WERI-Rb-1 (cell line): ENCODE data around the gene CXCL5.

Experiments used
- DNase-seq: peaks from one replicate; pipeline ENCODE4 v3.0.0-alpha.2; 2020
- H3K27ac ChIP-seq: fragments of 250-450 bp; sonication (Bioruptor Pico); 2 replicates; pipeline ENCODE4 v1.5.1; 2020; ENCODE audit warnings: mild to moderate bottlenecking, moderate library complexity
- H3K27me3 ChIP-seq: fragments of 250-450 bp; sonication (Bioruptor Pico); 2 replicates; pipeline ENCODE4 v1.5.1; 2021; ENCODE audit warnings: mild to moderate bottlenecking, low read depth, moderate library complexity; ENCODE audit not compliant: insufficient read depth, severe bottlenecking
- H3K36me3 ChIP-seq: fragments of 250-450 bp; sonication (Bioruptor Pico); 2 replicates; pipeline ENCODE4 v1.5.1; 2020; ENCODE audit warnings: mild to moderate bottlenecking, moderate library complexity
- H3K4me3 ChIP-seq: 2 replicates; pipeline ENCODE4 v1.5.1; 2011; ENCODE audit warnings: low read depth, mild to moderate bottlenecking, control low read depth, low read length
- H3K9me3 ChIP-seq: fragments of 250-450 bp; sonication (Bioruptor Pico); 2 replicates; pipeline ENCODE4 v1.5.1; 2021; ENCODE audit warnings: mild to moderate bottlenecking, moderate library complexity; ENCODE audit not compliant: severe bottlenecking
- TF ChIP-seq, protein P1 (sequence below): IDR thresholded peaks from 2 replicates; pipeline ENCODE4 v1.5.1; 2011; ENCODE audit warnings: low read depth, mild to moderate bottlenecking, control low read depth, inconsistent platforms, low read length

CXCL5 gene

DNA sequence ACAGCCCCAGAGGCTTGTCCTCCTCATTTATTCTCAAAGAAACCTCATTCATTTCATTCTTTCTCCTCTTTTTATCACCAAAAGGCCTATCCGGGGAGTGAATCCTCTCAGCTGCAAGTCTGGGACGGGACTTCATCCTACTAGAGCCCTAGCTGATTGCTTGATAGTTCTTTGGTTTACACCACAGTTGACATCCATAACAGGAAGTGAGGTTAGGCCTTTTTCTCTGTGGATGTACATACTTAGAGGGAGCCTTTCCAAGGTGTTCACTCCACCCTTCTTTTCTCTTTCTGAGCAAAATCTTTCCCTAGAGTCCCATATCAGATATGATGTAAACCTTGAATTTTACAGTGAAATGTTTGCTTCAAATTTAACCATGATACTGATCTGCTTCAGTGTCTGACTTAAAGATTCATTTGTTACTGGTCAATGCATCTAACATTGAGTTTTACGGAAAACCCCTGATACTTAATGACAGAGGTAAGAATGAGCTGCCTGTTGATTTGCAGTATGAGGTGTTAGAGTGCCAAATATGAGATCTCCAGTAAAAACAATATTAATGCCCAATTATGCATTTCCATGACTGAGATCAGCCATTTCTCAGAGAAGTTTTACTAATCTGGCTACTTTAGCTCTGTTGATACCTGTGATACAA lies 16.8 kb upstream of the CXCL5 start:
- Histone ChIP-seq H3K27me3 (no peaks in the 10 kb centered on the region), H3K4me3 (no peak overlapping the region), H3K36me3 (no peaks in the 10 kb centered on the region), H3K27ac (no peak overlapping the region), H3K9me3 (no peaks in the 10 kb centered on the region)
- DNase-seq: no peak
- TF ChIP-seq, protein P1, sequence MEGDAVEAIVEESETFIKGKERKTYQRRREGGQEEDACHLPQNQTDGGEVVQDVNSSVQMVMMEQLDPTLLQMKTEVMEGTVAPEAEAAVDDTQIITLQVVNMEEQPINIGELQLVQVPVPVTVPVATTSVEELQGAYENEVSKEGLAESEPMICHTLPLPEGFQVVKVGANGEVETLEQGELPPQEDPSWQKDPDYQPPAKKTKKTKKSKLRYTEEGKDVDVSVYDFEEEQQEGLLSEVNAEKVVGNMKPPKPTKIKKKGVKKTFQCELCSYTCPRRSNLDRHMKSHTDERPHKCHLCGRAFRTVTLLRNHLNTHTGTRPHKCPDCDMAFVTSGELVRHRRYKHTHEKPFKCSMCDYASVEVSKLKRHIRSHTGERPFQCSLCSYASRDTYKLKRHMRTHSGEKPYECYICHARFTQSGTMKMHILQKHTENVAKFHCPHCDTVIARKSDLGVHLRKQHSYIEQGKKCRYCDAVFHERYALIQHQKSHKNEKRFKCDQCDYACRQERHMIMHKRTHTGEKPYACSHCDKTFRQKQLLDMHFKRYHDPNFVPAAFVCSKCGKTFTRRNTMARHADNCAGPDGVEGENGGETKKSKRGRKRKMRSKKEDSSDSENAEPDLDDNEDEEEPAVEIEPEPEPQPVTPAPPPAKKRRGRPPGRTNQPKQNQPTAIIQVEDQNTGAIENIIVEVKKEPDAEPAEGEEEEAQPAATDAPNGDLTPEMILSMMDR: no peak

DNA sequence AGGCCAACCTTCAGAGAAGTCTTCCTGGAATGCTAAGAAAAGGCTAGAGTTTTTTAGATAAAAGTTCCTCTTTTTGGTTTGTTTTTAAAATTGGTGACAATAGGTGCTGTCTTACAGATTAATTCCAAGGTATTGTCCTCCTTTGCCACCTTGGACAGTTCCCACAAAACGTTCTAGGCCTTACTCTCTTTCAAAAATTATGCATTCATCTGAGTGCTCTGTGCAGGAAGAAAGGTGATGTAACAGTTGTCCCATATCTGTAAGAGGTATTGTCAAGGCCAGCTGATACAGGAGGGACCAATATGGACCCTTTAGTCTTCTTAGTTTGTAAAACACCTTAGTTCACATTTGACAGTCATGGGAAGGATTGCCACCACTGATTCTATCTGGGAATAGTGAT lies 15.9 kb upstream of the CXCL5 start:
- TF ChIP-seq, protein P1: no peak
- Histone ChIP-seq H3K9me3 (no peaks in the 10 kb centered on the region), H3K27ac (no peak overlapping the region), H3K27me3 (no peaks in the 10 kb centered on the region), H3K4me3 (no peak overlapping the region), H3K36me3 (no peaks in the 10 kb centered on the region)
- no peak for DNase-seq

DNA sequence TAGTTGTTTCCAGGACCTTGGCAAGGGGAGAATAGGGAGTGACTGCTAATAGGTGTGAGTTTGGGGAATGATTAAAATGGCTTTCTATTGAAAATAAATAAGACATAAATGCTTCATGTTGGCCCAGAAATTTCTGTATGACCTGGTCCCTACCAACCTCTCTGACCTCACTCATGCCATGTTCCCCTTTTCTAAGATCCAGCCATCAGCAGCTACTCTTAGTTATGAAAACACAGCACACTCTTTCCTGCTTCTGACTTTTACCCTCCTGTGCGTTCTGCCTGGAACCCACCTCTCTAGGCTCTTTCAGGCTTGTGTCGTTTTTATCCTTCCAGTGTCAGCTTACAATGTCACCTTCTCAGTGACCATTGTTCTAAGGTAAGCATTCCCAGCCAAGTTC lies 14.8 kb upstream of the CXCL5 start:
- Histone ChIP-seq H3K4me3 (no peak overlapping the region), H3K27me3 (no peaks in the 10 kb centered on the region), H3K36me3 (no peaks in the 10 kb centered on the region), H3K9me3 (no peaks in the 10 kb centered on the region), H3K27ac (no peak overlapping the region)
- TF ChIP-seq, protein P1: no peak
- DNase-seq: no peak

DNA sequence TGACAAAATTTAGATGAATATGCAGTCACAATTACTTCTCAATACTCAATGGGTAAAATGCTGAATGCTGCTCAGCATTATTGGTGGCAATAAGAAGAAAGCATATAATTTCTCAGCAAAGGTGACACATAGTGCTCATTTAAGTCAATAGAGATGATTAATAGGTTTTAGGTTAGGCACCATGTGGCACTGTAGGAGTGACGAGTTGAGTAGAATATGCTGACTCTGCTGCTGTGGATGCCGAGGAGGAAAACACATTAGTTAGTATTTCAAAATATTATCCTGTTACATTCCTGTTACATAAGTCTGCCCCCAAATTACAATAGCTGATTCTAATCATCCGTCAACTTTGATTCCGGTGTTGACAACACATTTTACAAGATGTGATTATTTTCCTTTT lies 13.7 kb upstream of the CXCL5 start:
- Histone ChIP-seq H3K9me3 (no peaks in the 10 kb centered on the region), H3K27ac (no peak overlapping the region), H3K4me3 (no peak overlapping the region), H3K36me3 (no peaks in the 10 kb centered on the region), H3K27me3 (no peaks in the 10 kb centered on the region)
- TF ChIP-seq, protein P1: no peak
- no peak for DNase-seq

DNA sequence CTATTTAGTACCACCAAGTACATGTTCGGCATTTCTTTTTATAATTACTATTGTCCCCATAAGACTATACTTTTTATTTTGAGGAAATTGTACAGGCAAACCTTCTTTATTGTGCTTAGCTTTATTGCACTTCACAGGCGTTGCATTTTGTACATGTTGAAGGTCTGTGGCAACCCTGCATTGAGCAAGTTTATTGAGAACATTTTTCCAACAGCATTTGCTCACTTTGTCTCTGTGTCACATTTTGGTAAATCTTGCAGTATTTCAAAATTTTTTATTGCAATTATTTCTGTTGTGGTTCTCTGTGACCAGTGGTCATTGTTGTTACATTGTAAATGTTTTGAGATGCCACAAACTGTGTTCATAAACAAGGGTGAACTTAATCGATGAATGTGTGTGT lies 10.8 kb upstream of the CXCL5 start:
- H3K27ac ChIP-seq: no peak overlapping the region
- TF ChIP-seq, protein P1: no peak

DNA sequence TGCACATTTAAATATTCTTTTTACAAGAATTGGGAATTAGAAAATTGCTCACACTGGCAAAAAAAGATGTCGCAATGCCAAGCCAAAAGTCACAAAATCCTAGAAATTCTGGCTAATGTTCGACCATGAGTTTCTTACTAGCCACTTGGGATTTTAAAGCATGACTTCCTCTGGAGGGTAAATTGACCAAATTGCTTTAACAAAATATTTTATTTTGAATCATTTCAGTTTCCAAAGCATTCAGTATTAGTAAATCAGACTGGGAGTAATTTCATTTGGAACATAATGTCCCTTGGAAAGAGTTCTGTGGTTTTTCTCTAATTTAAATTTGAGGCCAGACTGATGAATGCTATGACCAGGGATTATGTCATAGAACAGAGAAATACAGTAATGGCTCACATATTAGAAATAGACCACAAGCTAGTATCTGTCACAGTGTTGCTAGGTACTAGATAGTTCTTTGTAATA lies 7.6 kb upstream of the CXCL5 start:
- Histone ChIP-seq H3K36me3 (no peaks in the 10 kb centered on the region), H3K27ac (no peak overlapping the region), H3K27me3 (no peaks in the 10 kb centered on the region), H3K4me3 (no peak overlapping the region), H3K9me3 (no peaks in the 10 kb centered on the region)
- DNase-seq: no peak
- TF ChIP-seq, protein P1: no peak

More for the DNA sequence above, 10.8 kb upstream of the CXCL5 start:
- DNase-seq: no peak
- Histone ChIP-seq H3K36me3 (no peaks in the 10 kb centered on the region), H3K27me3 (no peaks in the 10 kb centered on the region), H3K9me3 (no peaks in the 10 kb centered on the region), H3K4me3 (no peak overlapping the region)
